Colon (tissue), 2 donors: ENCODE measurements around the gene RRAGD.

ENCODE experiments used
- FAIRE-seq: peaks from 2 replicates; lab custom pipeline; 2012; peaks lifted over from hg19 to GRCh38; lab: Jason Lieb, UNC
- donor health status: control.
- donor health status: control.

The RRAGD gene

DNA sequence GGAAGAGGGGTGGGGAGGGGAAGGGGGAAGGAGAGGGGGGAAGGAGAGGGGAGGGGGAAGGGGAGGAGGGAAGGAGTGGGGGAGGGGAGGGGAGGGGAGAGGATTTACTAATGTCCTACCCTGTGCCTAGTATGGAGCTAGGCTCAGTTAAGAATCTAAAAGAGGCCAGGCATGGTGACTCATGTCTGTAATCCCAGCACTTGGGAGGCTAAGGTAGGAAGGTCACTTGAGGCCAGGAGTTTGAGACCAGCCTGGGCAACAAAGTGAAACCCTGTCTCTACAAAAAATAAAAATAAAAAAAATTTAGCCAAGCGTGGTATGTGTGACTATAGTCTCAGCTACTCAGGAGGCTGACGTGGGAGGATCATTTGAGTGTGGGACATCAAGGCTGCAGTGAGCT, 72.5 kb downstream of the RRAGD start:
- no peak for FAIRE-seq

DNA sequence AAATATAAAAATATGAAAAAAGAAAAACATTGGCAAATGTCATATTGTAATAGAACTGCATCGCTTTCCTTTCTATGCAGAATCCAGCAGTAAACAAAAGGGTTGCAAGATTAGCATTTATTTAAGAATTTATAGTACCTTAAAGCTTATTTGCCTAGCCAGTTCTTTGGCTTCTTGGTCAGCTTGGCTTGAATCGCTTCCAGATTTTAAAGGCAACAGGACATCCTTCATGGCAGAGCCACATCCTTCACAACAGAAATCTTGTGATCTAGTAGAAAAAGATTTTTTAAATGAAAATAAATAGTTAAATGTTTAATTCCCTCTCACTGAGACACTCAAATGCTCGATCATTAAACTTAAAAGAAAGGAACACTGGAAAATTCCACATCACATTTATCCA, 76.9 kb downstream of the RRAGD start:
- FAIRE-seq = no peak

DNA sequence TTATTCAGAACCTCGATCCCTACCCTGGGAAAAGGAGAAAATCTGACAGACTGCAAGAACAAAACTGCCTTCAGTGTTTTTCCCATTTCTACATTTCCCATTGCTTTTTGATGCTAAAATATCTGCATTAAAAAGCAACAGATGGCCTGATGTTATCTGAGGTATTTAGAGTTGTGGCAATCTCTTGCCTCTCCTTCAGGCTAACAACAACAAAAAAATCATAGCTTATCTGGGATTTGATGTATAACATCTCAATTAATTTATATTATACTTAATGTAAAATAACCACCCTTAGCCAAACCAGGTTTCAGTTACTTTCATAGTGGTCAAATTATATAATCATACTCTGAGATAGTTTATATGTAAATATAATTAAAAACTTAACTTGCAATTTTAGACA, 81.2 kb downstream of the RRAGD start:
- FAIRE-seq = peak; percentile 38

DNA sequence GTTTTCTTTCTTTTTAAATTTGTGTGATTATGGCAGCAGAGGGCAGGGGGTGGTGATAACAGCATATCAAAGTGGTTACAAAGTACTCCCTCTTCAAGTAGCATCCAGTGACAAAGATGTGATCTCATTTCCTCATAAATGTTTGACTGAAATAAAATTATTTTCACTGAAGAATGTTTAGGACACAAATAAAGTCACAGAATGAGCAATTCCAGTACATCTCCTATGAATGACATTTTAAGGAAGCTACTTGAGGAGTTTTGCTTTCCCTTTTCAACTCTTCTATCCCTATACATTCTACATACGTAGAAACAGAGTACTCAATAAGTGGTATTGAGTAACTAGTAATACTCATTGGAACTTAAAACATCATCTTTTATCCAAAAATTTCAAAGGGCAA, 83.1 kb downstream of the RRAGD start:
- no peak for FAIRE-seq

DNA sequence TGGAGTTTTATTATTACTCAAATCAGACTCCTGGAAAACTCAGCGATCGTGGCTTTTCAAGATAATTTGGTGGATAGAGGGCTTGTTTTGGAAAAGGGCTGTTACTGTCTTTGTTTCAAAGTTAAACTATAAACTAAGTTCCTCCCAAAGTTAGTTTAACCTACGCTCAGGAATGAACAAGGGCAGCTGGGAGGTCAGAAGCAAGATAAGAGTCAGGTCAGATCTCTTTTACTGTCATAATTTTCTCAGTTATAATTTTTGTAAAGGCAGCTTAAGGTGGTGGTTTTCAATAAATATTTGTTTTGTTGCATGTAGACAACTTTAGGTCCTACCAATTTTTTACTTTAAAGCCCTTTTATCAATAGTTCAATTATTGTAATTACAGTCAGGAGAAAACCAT, 87.8 kb downstream of the RRAGD start:
- no peak for FAIRE-seq

DNA sequence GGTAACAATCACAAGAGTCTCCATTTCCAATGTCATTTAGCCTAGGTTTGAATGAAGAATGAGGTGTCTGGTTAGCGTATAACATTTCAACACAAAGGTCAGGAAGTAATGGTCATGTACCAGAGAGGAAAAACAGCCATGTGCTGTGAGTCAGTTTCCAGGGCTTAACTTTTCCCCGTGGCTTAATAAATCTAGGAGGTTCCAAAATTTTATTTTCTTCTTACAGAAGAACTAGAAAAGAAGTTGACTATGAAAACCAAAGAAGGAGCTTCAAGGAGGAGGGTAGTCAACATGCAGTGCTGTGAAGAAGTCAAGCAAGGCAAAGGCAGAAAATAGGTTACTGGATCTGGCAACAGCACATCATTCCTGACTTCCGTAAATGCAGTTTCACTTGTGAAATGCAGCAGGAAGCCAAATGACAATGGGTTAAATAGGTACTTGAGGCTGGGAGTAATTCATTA, 88.5 kb downstream of the RRAGD start:
- FAIRE-seq = no peak

DNA sequence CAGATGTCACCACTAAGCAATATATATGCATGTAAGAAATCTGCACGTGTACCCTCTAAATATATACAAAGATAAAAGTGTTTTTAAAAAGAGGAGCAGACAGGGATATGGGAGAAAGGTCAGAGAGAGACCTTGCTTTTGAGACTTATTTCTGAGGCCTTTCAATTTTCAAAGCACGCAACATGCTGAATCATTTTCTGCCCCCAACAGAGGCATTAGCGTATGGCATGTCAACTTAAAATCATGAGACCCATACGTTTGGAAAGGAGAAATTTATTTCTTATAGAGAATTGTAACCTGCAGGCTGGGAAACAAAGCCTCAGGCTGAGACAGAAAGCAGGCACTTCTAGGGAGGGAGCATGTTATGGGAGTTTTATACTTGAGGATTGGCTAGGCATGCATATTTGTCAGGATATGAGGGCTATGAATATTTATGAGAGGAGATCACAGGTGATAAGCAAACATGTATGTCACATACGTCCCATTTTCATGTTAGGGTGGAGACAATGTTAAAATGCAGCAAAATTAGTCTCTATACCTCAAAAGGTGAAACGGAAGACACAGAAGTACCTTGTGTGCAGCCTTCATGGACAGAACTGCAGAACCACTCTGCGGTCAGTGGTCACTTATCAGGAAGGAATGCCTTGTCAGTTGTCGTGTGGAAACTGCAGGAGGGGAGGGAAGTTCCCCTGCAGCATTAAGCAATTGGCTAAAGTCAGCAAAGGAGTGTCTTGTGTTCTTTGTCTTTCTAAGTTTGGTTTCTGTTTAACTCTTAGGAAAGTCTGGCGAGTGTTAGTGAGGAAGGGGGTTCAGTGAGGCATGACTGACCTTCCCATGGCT, 90.7 kb downstream of the RRAGD start:
- no peak for FAIRE-seq

DNA sequence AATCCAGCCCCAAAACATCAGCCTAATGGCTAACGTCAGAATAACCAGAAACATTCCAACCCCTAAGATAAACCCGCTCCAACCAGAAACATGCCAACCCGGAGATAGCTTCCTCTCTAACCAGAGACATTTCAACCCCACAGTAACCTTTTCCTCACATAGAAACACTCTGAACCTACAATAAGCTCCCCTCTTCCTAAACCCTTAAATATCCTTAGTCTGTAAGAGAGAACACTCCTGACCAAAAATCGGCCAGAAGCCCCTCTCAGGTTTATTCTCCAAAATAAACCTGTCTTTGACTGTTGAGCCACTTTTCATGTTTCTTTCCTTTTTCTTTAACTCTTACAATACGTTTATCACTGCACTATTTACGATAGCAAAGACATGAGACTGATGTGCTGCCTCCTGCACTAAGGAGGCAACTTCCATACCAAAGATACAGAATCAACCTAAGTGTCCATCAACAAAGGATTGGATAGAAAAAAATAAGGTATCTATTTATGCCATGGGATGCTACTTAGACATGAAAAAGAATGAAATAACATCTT, 92.0 kb downstream of the RRAGD start:
- FAIRE-seq = no peak

DNA sequence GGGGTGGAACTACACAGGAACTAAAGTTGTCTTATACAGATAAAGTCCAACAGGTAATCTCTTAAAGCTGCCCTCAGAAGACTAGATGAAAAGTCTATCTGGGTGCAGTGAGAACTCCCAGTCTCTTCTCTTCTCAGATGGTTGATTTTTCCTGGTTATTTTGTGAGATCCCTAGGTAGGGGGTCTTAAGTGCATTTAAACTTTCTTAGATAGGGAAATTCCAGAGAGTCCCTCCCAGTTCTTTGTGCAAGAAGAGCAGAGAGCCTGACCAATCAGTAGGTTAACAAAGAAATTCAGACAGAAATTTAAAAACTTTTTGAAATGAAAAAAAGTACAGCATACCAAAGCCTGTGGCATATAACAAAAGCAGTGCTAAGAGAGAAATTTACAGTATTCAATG, 95.0 kb downstream of the RRAGD start:
- FAIRE-seq = no peak

DNA sequence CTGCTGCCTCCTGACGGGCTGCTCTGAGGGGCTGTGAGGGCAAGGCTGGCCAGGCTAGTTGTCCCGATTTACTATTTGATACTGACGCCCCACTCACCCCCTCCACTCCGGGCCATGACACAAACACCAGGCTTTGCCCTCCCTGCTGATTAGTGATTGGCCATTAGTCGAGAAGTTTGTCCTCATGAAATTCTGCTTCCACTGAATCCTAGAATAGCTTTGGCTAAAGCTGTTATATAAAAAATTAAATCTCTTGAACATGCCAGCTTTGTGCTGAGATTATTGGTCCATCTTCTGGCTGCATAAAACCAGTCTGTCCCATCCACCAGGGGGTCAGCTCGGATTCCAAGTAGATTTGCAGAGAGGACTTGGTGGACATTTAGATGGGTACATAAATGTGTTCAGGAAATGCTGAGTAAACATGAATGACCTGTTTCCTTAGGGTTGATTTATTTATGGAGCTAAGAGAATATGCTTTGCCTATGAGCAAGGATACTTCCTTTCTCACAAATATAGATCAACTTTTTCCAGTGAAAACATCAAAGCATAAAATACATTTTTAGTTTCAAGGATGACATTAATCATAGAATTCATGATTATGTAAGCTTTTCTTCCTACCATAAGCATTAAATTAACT, 96.7 kb downstream of the RRAGD start, which contains the start of gene GABRR2:
Gene GABRR2 (minus strand): TSS at position 51 of the 637 bp plus-strand sequence. CDS start 134 bp downstream, outside the sequence.
- no peak for FAIRE-seq

DNA sequence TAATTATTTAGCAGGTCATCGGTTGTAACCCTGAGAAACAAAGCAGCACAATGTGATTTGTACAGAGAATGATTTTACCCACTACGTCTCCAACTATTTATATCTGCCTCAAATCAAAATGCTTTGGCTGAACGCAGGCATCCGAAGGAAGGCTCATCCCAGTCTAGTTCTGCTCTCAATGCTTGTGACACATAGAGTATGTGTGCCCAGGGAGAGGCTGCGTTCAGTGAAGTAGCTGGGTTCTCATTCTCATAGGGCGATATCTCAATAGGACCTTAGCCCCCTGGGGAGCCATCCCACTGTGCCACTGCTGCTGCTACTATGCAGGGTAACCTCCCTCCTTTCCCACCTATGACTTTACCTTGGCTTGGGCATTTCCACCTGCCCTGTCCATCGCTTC, 97.4 kb downstream of the RRAGD start:
- FAIRE-seq = no peak
